IPS-15b (cell line): Measurements from ENCODE around the gene ARID4B.
"Not testable (repeated sequence)": the region's sequence is repeated elsewhere in the genome, so short reads cannot be mapped to it uniquely, and the experiment has no call there.

ENCODE experiments used
- H3K27me3 ChIP-seq: one replicate; pipeline ENCODE4 v1.6.1; 2013; ENCODE audit warnings: low read length; ENCODE audit not compliant: control insufficient read depth, insufficient read depth
- H3K36me3 ChIP-seq: one replicate; pipeline ENCODE4 v1.6.1; 2013; ENCODE audit warnings: low read length; ENCODE audit not compliant: control insufficient read depth, insufficient read depth
- H3K4me1 ChIP-seq: one replicate; pipeline ENCODE4 v1.6.1; 2013; ENCODE audit warnings: mild to moderate bottlenecking, low read length; ENCODE audit not compliant: control insufficient read depth, insufficient read depth
- H3K4me3 ChIP-seq: one replicate; pipeline ENCODE4 v1.5.1; 2013; ENCODE audit warnings: low read depth, low read length
- H3K9ac ChIP-seq: one replicate; pipeline ENCODE4 v1.6.1; 2013; ENCODE audit warnings: low read depth, mild to moderate bottlenecking, low read length
- H3K9me3 ChIP-seq: one replicate; pipeline ENCODE4 v1.6.1; 2013; ENCODE audit warnings: mild to moderate bottlenecking, low read length; ENCODE audit not compliant: control insufficient read depth, insufficient read depth

The ARID4B gene

GRCh38 chr1:235259133-235259778 is 68.7 kb downstream of the ARID4B start:
- no peaks in the 10 kb centered on the region for H3K27me3 ChIP-seq
- H3K9me3 ChIP-seq: no peaks in the 10 kb centered on the region
- no peak overlapping the region for H3K9ac ChIP-seq
- no peaks in the 10 kb centered on the region for H3K4me1 ChIP-seq
- no peak overlapping the region for H3K4me3 ChIP-seq
- H3K36me3 ChIP-seq: no peaks in the 10 kb centered on the region

- H3K9me3 ChIP-seq, H3K4me1 ChIP-seq, H3K9ac ChIP-seq, H3K36me3 ChIP-seq, H3K27me3 ChIP-seq, H3K4me3 ChIP-seq: not testable (repeated sequence)
These were observed 69.9 kb downstream of the ARID4B start for GRCh38 chr1:235258068-235258467.

GRCh38 chr1:235254721-235255120 is 73.3 kb downstream of the ARID4B start:
- Histone ChIP-seq H3K9me3 (no peaks in the 10 kb centered on the region), H3K27me3 (no peaks in the 10 kb centered on the region), H3K4me1 (no peaks in the 10 kb centered on the region), H3K9ac (no peak overlapping the region), H3K4me3 (no peak overlapping the region), H3K36me3 (no peaks in the 10 kb centered on the region)

GRCh38 chr1:235253219-235253962 is 74.6 kb downstream of the ARID4B start:
- Histone ChIP-seq H3K4me3 (no peak overlapping the region), H3K36me3 (no peaks in the 10 kb centered on the region), H3K9ac (no peak overlapping the region), H3K27me3 (no peaks in the 10 kb centered on the region), H3K4me1 (no peaks in the 10 kb centered on the region), H3K9me3 (no peaks in the 10 kb centered on the region)

- Histone ChIP-seq H3K4me1 (no peaks in the 10 kb centered on the region), H3K9ac (no peak overlapping the region), H3K4me3 (no peak overlapping the region), H3K9me3 (no peaks in the 10 kb centered on the region), H3K27me3 (no peaks in the 10 kb centered on the region), H3K36me3 (no peaks in the 10 kb centered on the region)
These were observed 77.5 kb downstream of the ARID4B start for GRCh38 chr1:235250430-235250829.

GRCh38 chr1:235246022-235246948 is 81.7 kb downstream of the ARID4B start:
- Histone ChIP-seq H3K4me3 (no peak overlapping the region), H3K36me3 (no peaks in the 10 kb centered on the region), H3K9ac (no peak overlapping the region), H3K27me3 (no peaks in the 10 kb centered on the region), H3K9me3 (no peaks in the 10 kb centered on the region), H3K4me1 (no peaks in the 10 kb centered on the region)

GRCh38 chr1:235244974-235245592 is 82.9 kb downstream of the ARID4B start:
- no peak overlapping the region for H3K9ac ChIP-seq
- no peaks in the 10 kb centered on the region for H3K9me3 ChIP-seq

GRCh38 chr1:235240960-235241359 is 87.0 kb downstream of the ARID4B start:
- no peaks in the 10 kb centered on the region for H3K36me3 ChIP-seq

More at GRCh38 chr1:235244974-235245592, 82.9 kb downstream of the ARID4B start:
- H3K27me3 ChIP-seq: no peaks in the 10 kb centered on the region
- no peaks in the 10 kb centered on the region for H3K36me3 ChIP-seq
- no peak overlapping the region for H3K4me3 ChIP-seq
- no peaks in the 10 kb centered on the region for H3K4me1 ChIP-seq

GRCh38 chr1:235239851-235240250 is 88.1 kb downstream of the ARID4B start:
- no peaks in the 10 kb centered on the region for H3K4me1 ChIP-seq
- no peaks in the 10 kb centered on the region for H3K36me3 ChIP-seq
- no peaks in the 10 kb centered on the region for H3K27me3 ChIP-seq
- H3K9me3 ChIP-seq: no peaks in the 10 kb centered on the region
- H3K9ac ChIP-seq: no peak overlapping the region
- no peak overlapping the region for H3K4me3 ChIP-seq

More at GRCh38 chr1:235240960-235241359, 87.0 kb downstream of the ARID4B start:
- H3K9ac ChIP-seq: no peak overlapping the region
- no peaks in the 10 kb centered on the region for H3K27me3 ChIP-seq
- H3K4me1 ChIP-seq: no peaks in the 10 kb centered on the region
- H3K9me3 ChIP-seq: no peaks in the 10 kb centered on the region
- no peak overlapping the region for H3K4me3 ChIP-seq

- Histone ChIP-seq H3K4me3 (no peak overlapping the region), H3K27me3 (no peaks in the 10 kb centered on the region), H3K36me3 (no peaks in the 10 kb centered on the region), H3K9me3 (no peaks in the 10 kb centered on the region), H3K4me1 (no peaks in the 10 kb centered on the region), H3K9ac (no peak overlapping the region)
These were observed 89.4 kb downstream of the ARID4B start for GRCh38 chr1:235238558-235238957.

- Histone ChIP-seq H3K9ac (no peak overlapping the region), H3K9me3 (no peaks in the 10 kb centered on the region), H3K27me3 (no peaks in the 10 kb centered on the region), H3K4me1 (no peaks in the 10 kb centered on the region), H3K36me3 (no peaks in the 10 kb centered on the region), H3K4me3 (no peak overlapping the region)
These were observed 91.9 kb downstream of the ARID4B start for GRCh38 chr1:235236128-235236527.
